HEK293 (cell line): ENCODE measurements around the gene PGAP1.

ENCODE experiments used
- AEBP2 ChIP-seq: fragments of 450-650 bp; formaldehyde crosslinking; IDR thresholded peaks from 2 replicates; pipeline ENCODE4 v1.5.1; 2016; ENCODE audit warnings: missing biosample characterization, missing genetic modification characterization, borderline replicate concordance
- GLI4 ChIP-seq: fragments of 450-650 bp; formaldehyde crosslinking; IDR thresholded peaks from 2 replicates; pipeline ENCODE4 v1.5.1; 2016; ENCODE audit warnings: missing biosample characterization, missing genetic modification characterization
- INSM2 ChIP-seq: fragments of 450-650 bp; formaldehyde crosslinking; IDR thresholded peaks from 2 replicates; pipeline ENCODE4 v1.5.1; 2016; ENCODE audit warnings: missing biosample characterization, missing genetic modification characterization
- KLF16 ChIP-seq: fragments of 450-650 bp; formaldehyde crosslinking; IDR thresholded peaks from 2 replicates; pipeline ENCODE4 v1.5.1; 2017; ENCODE audit warnings: missing biosample characterization, missing genetic modification characterization
- SP7 ChIP-seq: fragments of 450-650 bp; formaldehyde crosslinking; IDR thresholded peaks from 2 replicates; pipeline ENCODE4 v1.5.1; 2016; ENCODE audit warnings: missing biosample characterization, missing genetic modification characterization
- ZBTB17 ChIP-seq: fragments of 450-650 bp; formaldehyde crosslinking; IDR thresholded peaks from 2 replicates; pipeline ENCODE4 v1.5.1; 2016; ENCODE audit warnings: missing biosample characterization, missing genetic modification characterization
- ZBTB7A ChIP-seq: fragments of 450-650 bp; formaldehyde crosslinking; IDR thresholded peaks from 2 replicates; pipeline ENCODE4 v1.5.1; 2016; ENCODE audit warnings: low read depth, missing biosample characterization, missing genetic modification characterization
- ZEB2 ChIP-seq: fragments of 450-650 bp; formaldehyde crosslinking; IDR thresholded peaks from 2 replicates; pipeline ENCODE4 v1.5.1; 2016; ENCODE audit warnings: missing biosample characterization, missing genetic modification characterization
- ZFHX2 ChIP-seq: fragments of 450-650 bp; formaldehyde crosslinking; conservative IDR thresholded peaks from 2 replicates; pipeline ENCODE4 v1.5.1; 2016; ENCODE audit warnings: missing biosample characterization, missing genetic modification characterization
- ZNF10 ChIP-seq: fragments of 450-650 bp; formaldehyde crosslinking; IDR thresholded peaks from 2 replicates; pipeline ENCODE4 v1.5.1; 2017; ENCODE audit warnings: missing biosample characterization, missing genetic modification characterization
- ZNF148 ChIP-seq: fragments of 450-650 bp; formaldehyde crosslinking; IDR thresholded peaks from 2 replicates; pipeline ENCODE4 v1.5.0; 2017; ENCODE audit warnings: missing biosample characterization, missing genetic modification characterization, borderline replicate concordance
- ZNF2 ChIP-seq: fragments of 450-650 bp; formaldehyde crosslinking; IDR thresholded peaks from 2 replicates; pipeline ENCODE4 v1.5.1; 2016; ENCODE audit warnings: missing biosample characterization, missing genetic modification characterization
- ZNF302 ChIP-seq: fragments of 450-650 bp; formaldehyde crosslinking; IDR thresholded peaks from 2 replicates; pipeline ENCODE4 v1.5.1; 2016; ENCODE audit warnings: missing biosample characterization, missing genetic modification characterization, low read depth
- ZNF350 ChIP-seq: fragments of 450-650 bp; formaldehyde crosslinking; IDR thresholded peaks from 2 replicates; pipeline ENCODE4 v1.5.0; 2017; ENCODE audit warnings: missing biosample characterization, mild to moderate bottlenecking, missing genetic modification characterization
- ZNF398 ChIP-seq: fragments of 450-650 bp; formaldehyde crosslinking; IDR thresholded peaks from 2 replicates; pipeline ENCODE4 v1.5.1; 2017; ENCODE audit warnings: missing biosample characterization, missing genetic modification characterization
- ZNF510 ChIP-seq: fragments of 450-650 bp; formaldehyde crosslinking; IDR thresholded peaks from 2 replicates; pipeline ENCODE4 v1.5.1; 2018; ENCODE audit warnings: mild to moderate bottlenecking, missing genetic modification characterization, missing biosample characterization; ENCODE audit not compliant: insufficient replicate concordance
- ZNF521 ChIP-seq: fragments of 450-650 bp; formaldehyde crosslinking; IDR thresholded peaks from 2 replicates; pipeline ENCODE4 v1.5.1; 2017; ENCODE audit warnings: missing biosample characterization, mild to moderate bottlenecking, missing genetic modification characterization
- ZNF600 ChIP-seq: fragments of 450-650 bp; formaldehyde crosslinking; IDR thresholded peaks from 2 replicates; pipeline ENCODE4 v1.5.1; 2016; ENCODE audit warnings: missing biosample characterization, missing genetic modification characterization
- ZNF610 ChIP-seq: fragments of 450-650 bp; formaldehyde crosslinking; IDR thresholded peaks from 2 replicates; pipeline ENCODE4 v1.5.1; 2016; ENCODE audit warnings: missing biosample characterization, missing genetic modification characterization, borderline replicate concordance
- ZNF626 ChIP-seq: fragments of 450-650 bp; sonication (Bioruptor Pico); formaldehyde crosslinking; IDR thresholded peaks from 2 replicates; pipeline ENCODE4 v1.5.1; 2018; ENCODE audit warnings: missing biosample characterization, missing genetic modification characterization, inconsistent platforms
- ZNF639 ChIP-seq: fragments of 450-650 bp; formaldehyde crosslinking; IDR thresholded peaks from 2 replicates; pipeline ENCODE4 v1.5.1; 2016; ENCODE audit warnings: missing biosample characterization, missing genetic modification characterization
- ZNF660 ChIP-seq: fragments of 450-650 bp; IDR thresholded peaks from 2 replicates; pipeline ENCODE4 v1.5.1; 2018; ENCODE audit warnings: missing biosample characterization, mild to moderate bottlenecking, missing genetic modification characterization
- ZNF692 ChIP-seq: fragments of 450-650 bp; formaldehyde crosslinking; IDR thresholded peaks from 2 replicates; pipeline ENCODE4 v1.5.1; 2016; ENCODE audit warnings: missing biosample characterization, missing genetic modification characterization
- ZNF747 ChIP-seq: fragments of 450-650 bp; formaldehyde crosslinking; IDR thresholded peaks from 2 replicates; pipeline ENCODE4 v1.5.1; 2016; ENCODE audit warnings: missing biosample characterization, missing genetic modification characterization
- TF ChIP-seq, protein P1 (sequence below): fragments of 450-650 bp; formaldehyde crosslinking; IDR thresholded peaks from 2 replicates; pipeline ENCODE4 v1.5.1; 2016; ENCODE audit warnings: missing biosample characterization, missing genetic modification characterization

Gene PGAP1

GRCh38 chr2:196926562-196927375 lies at the start of gene PGAP1 (continued):
- peak; percentile 77 for TF ChIP-seq ZNF639 (tag by site-specific recombination)
- TF ChIP-seq ZNF398, result peak; percentile 100
- TF ChIP-seq ZNF626 (tag by site-specific recombination), result no peak
- TF ChIP-seq ZNF10, result peak; percentile 59; the same call in 1 of the 2 replicates
- peak; percentile 68 for TF ChIP-seq ZNF600 (tag by site-specific recombination)
- TF ChIP-seq KLF16, result peak; percentile 85; the same call in 1 of the 2 replicates
- TF ChIP-seq, protein P1, sequence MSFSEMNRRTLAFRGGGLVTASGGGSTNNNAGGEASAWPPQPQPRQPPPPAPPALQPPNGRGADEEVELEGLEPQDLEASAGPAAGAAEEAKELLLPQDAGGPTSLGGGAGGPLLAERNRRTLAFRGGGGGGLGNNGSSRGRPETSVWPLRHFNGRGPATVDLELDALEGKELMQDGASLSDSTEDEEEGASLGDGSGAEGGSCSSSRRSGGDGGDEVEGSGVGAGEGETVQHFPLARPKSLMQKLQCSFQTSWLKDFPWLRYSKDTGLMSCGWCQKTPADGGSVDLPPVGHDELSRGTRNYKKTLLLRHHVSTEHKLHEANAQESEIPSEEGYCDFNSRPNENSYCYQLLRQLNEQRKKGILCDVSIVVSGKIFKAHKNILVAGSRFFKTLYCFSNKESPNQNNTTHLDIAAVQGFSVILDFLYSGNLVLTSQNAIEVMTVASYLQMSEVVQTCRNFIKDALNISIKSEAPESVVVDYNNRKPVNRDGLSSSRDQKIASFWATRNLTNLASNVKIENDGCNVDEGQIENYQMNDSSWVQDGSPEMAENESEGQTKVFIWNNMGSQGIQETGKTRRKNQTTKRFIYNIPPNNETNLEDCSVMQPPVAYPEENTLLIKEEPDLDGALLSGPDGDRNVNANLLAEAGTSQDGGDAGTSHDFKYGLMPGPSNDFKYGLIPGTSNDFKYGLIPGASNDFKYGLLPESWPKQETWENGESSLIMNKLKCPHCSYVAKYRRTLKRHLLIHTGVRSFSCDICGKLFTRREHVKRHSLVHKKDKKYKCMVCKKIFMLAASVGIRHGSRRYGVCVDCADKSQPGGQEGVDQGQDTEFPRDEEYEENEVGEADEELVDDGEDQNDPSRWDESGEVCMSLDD (tag by site-specific recombination), result peak; percentile 66; the same call in 1 of the 2 replicates
- TF ChIP-seq ZNF521 (tag by site-specific recombination), result no peak
- peak; percentile 89 for TF ChIP-seq SP7 (tag by site-specific recombination)
- TF ChIP-seq ZFHX2 (tag by site-specific recombination), result peak; percentile 74
- peak; percentile 95 for TF ChIP-seq ZEB2
- TF ChIP-seq ZNF2 (tag by site-specific recombination), result 0 out of 2 replicates have a peak, but pooled peaks have one; percentile 50
- peak; percentile 63; the same call in 1 of the 2 replicates for TF ChIP-seq ZNF692 (tag by site-specific recombination)
- TF ChIP-seq ZNF302 (tag by site-specific recombination), result no peak
- TF ChIP-seq ZNF510 (tag by site-specific recombination), result no peak
- no peak for TF ChIP-seq AEBP2 (tag by site-specific recombination)
- TF ChIP-seq ZNF350, result no peak
- TF ChIP-seq ZNF610, result peak; percentile 91
- TF ChIP-seq ZNF660 (tag by site-specific recombination), result 0 out of 2 replicates have a peak, but pooled peaks have one; percentile 18
- TF ChIP-seq ZBTB17 (tag by site-specific recombination), result peak; percentile 98
- no peak for TF ChIP-seq ZNF747
- peak; percentile 67; the same call in 1 of the 2 replicates for TF ChIP-seq GLI4 (tag by site-specific recombination)
- TF ChIP-seq INSM2 (tag by site-specific recombination), result 0 out of 2 replicates have a peak, but pooled peaks have one; percentile 68
- no peak for TF ChIP-seq ZBTB7A (tag by site-specific recombination)
- no peak for TF ChIP-seq ZNF148 (tag by site-specific recombination)
